ENCODE measurements around the gene CELSR1.

GRCh38 chr22:46526244-46526839, 11.1 kb downstream of the CELSR1 start:
- TF ChIP-seq CTCF (IDR thresholded peaks at IDR 0.05) (no peak), POLR2A (IDR thresholded peaks at IDR 0.05) (no peak), POLR2AphosphoS5 (IDR thresholded peaks at IDR 0.05) (no peak)
